ENCODE data around the gene TNC. TPM values are rescaled to one million over a fixed set of nuclear protein-coding genes. Genes with fewer than 3 reads are reported as not detected.

TNC gene
- total and polyA plus RNA-seq, 2 experiments from 2014 or later = 12.7 to 20.9 TPM

- H4K20me1 ChIP-seq (ENCODE audit: insufficient read depth, poor library complexity, severe bottlenecking) = no peaks in the 10 kb centered on the region
- peaks cover 10% of the 10 kb centered on the region for H3K4me1 ChIP-seq (ENCODE audit: insufficient read depth)
- no peaks in the 10 kb centered on the region for H3K79me2 ChIP-seq
- 49% methylated on average over 8 of the region's 8 CpGs for WGBS (ENCODE audit: low lambda C conversion rate, missing lambda C conversion rate)
- H2AFZ ChIP-seq = no peak overlapping the region
- peak overlapping the region; percentile 88 for H3K27ac ChIP-seq
- DNase-seq (ENCODE audit: low spot score) = peak; percentile 81
- H3K9me2 ChIP-seq (replicated peaks; ENCODE audit: insufficient read depth) = no peaks in the 10 kb centered on the region
- no peaks in the 10 kb centered on the region for H3K9me3 ChIP-seq (ENCODE audit: low read depth)
- TF ChIP-seq CTCF (IDR thresholded peaks at IDR 0.05; ENCODE audit: poor library complexity) = no peak
- no peak for TF ChIP-seq EZH2 (IDR thresholded peaks at IDR 0.05; ENCODE audit: borderline replicate concordance)
- TF ChIP-seq EZH2phosphoT487 (IDR thresholded peaks at IDR 0.05; ENCODE audit: low read depth, severe bottlenecking, unreplicated experiment) = no peak
- H3K36me3 ChIP-seq (replicated peaks; ENCODE audit: insufficient read depth, low read depth) = no peaks in the 10 kb centered on the region
- H3K4me2 ChIP-seq = no peak overlapping the region
- H3K4me3 ChIP-seq = no peak overlapping the region
- no peaks in the 10 kb centered on the region for H3K27me3 ChIP-seq
Observed at GRCh38 chr9:115018547-115019435, 99.2 kb downstream of the TNC start.

GRCh38 chr9:115016344-115016743 lies 101.6 kb downstream of the TNC start:
- 83% methylated on average over 5 of the region's 5 CpGs for WGBS (ENCODE audit: low lambda C conversion rate, missing lambda C conversion rate)
- Histone ChIP-seq H3K9me2 (replicated peaks; ENCODE audit: insufficient read depth) (no peaks in the 10 kb centered on the region), H2AFZ (no peak overlapping the region), H3K9me3 (ENCODE audit: low read depth) (no peaks in the 10 kb centered on the region), H3K4me1 (ENCODE audit: insufficient read depth) (peaks cover 11% of the 10 kb centered on the region), H3K36me3 (replicated peaks; ENCODE audit: insufficient read depth, low read depth) (no peaks in the 10 kb centered on the region), H3K4me3 (no peak overlapping the region), H3K27me3 (no peaks in the 10 kb centered on the region), H3K79me2 (no peaks in the 10 kb centered on the region), H3K4me2 (no peak overlapping the region), H4K20me1 (ENCODE audit: insufficient read depth, poor library complexity, severe bottlenecking) (no peaks in the 10 kb centered on the region), H3K27ac (no peak overlapping the region)
- no peak for DNase-seq (ENCODE audit: low spot score)
- TF ChIP-seq EZH2 (IDR thresholded peaks at IDR 0.05; ENCODE audit: borderline replicate concordance) (no peak), CTCF (IDR thresholded peaks at IDR 0.05; ENCODE audit: poor library complexity) (no peak), EZH2phosphoT487 (IDR thresholded peaks at IDR 0.05; ENCODE audit: low read depth, severe bottlenecking, unreplicated experiment) (no peak)

- Histone ChIP-seq H3K27ac (no peak overlapping the region), H3K9me3 (ENCODE audit: low read depth) (no peaks in the 10 kb centered on the region), H4K20me1 (ENCODE audit: insufficient read depth, poor library complexity, severe bottlenecking) (no peaks in the 10 kb centered on the region), H3K79me2 (no peaks in the 10 kb centered on the region), H2AFZ (no peak overlapping the region), H3K4me2 (no peak overlapping the region), H3K36me3 (replicated peaks; ENCODE audit: insufficient read depth, low read depth) (no peaks in the 10 kb centered on the region), H3K4me3 (no peak overlapping the region), H3K4me1 (ENCODE audit: insufficient read depth) (peaks cover 17% of the 10 kb centered on the region), H3K9me2 (replicated peaks; ENCODE audit: insufficient read depth) (no peaks in the 10 kb centered on the region), H3K27me3 (no peaks in the 10 kb centered on the region)
- TF ChIP-seq EZH2phosphoT487 (IDR thresholded peaks at IDR 0.05; ENCODE audit: low read depth, severe bottlenecking, unreplicated experiment) = no peak
- peak; percentile 57 for TF ChIP-seq CTCF (IDR thresholded peaks at IDR 0.05; ENCODE audit: poor library complexity)
- 68% methylated on average over 4 of the region's 4 CpGs for WGBS (ENCODE audit: low lambda C conversion rate, missing lambda C conversion rate)
- peak; percentile 71 for DNase-seq (ENCODE audit: low spot score)
Observed at GRCh38 chr9:115015018-115015635, 102.8 kb downstream of the TNC start.
